Endothelial cell of umbilical vein (primary cell): ENCODE data around the gene SPDL1. TPM values are rescaled to one million over a fixed set of nuclear protein-coding genes. Genes with fewer than 3 reads are reported as not detected.

Experiments used
- Bru-seq: library from RNA; stranded (reverse); fragments of 400-500 nt; gene quantifications from one replicate; lab custom pipeline; 2021; lab: Mats Ljungman, UMichigan
- BruChase-seq, 2 experiments: library from RNA; stranded (reverse); fragments of 400-500 nt; gene quantifications; one replicate each; lab custom pipeline; 2021; lab: Mats Ljungman, UMichigan
- BruUV-seq: library from RNA; stranded (reverse); fragments of 400-500 nt; replicated peaks from 2 replicates; lab custom pipeline; 2021; lab: Mats Ljungman, UMichigan
- CTCF ChIA-PET: fragments of 300-600, 350-600 bp; sonication (Branson Sonifier 250); formaldehyde crosslinking; loops from one replicate; lab custom pipeline; 2021; ENCODE audit warnings: antibody characterized with exemption, inconsistent platforms; lab: Charles Lee
- POLR2A ChIA-PET: fragments of 300-600, 350-600 bp; sonication (Branson Sonifier 250); formaldehyde crosslinking; loops from one replicate; lab custom pipeline; 2021; ENCODE audit warnings: antibody characterized with exemption, inconsistent platforms; lab: Charles Lee
- DNase-seq: peaks from one replicate; pipeline ENCODE4 v3.0.0-alpha.2; 2011; ENCODE audit warnings: low read depth, low spot score
- FAIRE-seq: peaks from 2 replicates; lab custom pipeline; 2011; peaks lifted over from hg19 to GRCh38; lab: Jason Lieb, UNC
- H2AFZ ChIP-seq: 2 replicates; pipeline ENCODE4 v1.6.0; 2012; ENCODE audit warnings: low read depth, low read length, control low read depth, inconsistent platforms
- H3K27ac ChIP-seq: 2 replicates; pipeline ENCODE4 v1.5.1; 2011; ENCODE audit warnings: low read depth, mild to moderate bottlenecking, control low read depth, low read length, moderate library complexity; ENCODE audit not compliant: insufficient read depth
- H3K27me3 ChIP-seq, 2 experiments: 2 replicates each; pipeline versions ENCODE4 v1.6.0 to v1.6.1; 2011; ENCODE audit warnings: low read length in 2 of 2, mixed read lengths in 1 of 2; ENCODE audit not compliant: control insufficient read depth in 2 of 2, insufficient read depth in 2 of 2
- H3K36me3 ChIP-seq, 2 experiments: 2 replicates in 1 of 2; 3 replicates in 1 of 2; pipeline ENCODE4 v1.5.1; 2011; ENCODE audit warnings: low read length in 2 of 2, mild to moderate bottlenecking in 1 of 2, moderate library complexity in 1 of 2; ENCODE audit not compliant: control insufficient read depth in 2 of 2, insufficient read depth in 2 of 2; ENCODE audit errors: extremely low read depth in 1 of 2
- H3K4me1 ChIP-seq: 3 replicates; pipeline ENCODE4 v1.5.1; 2011; ENCODE audit warnings: mild to moderate bottlenecking, low read length; ENCODE audit not compliant: control insufficient read depth, insufficient read depth; ENCODE audit errors: extremely low read depth
- H3K4me2 ChIP-seq: 2 replicates; pipeline ENCODE4 v1.6.1; 2011; ENCODE audit warnings: low read length, control low read depth, mixed read lengths; ENCODE audit not compliant: insufficient read depth
- H3K4me3 ChIP-seq, 3 experiments: fragments of 200-600 bp in 1 of 3; sonication (generic), shearing (Covaris generic) in 1 of 3; replicated peaks in 1 of 3; 2 replicates each; pipeline ENCODE4 v1.5.1; 2011 to 2016; ENCODE audit warnings: control low read depth in 3 of 3, low read length in 3 of 3, mild to moderate bottlenecking in 2 of 3, inconsistent platforms in 1 of 3, low read depth in 1 of 3, moderate library complexity in 1 of 3; ENCODE audit not compliant: insufficient read depth in 1 of 3
- H3K79me2 ChIP-seq: 2 replicates; pipeline ENCODE4 v1.6.0; 2012; ENCODE audit warnings: low read length, inconsistent platforms; ENCODE audit not compliant: control insufficient read depth, insufficient read depth
- H3K9ac ChIP-seq: replicated peaks from 2 replicates; pipeline ENCODE3; 2011; ENCODE audit warnings: low read length, control low read depth; ENCODE audit not compliant: insufficient read depth; ENCODE audit errors: extremely low read depth
- H3K9me1 ChIP-seq: replicated peaks from 3 replicates; pipeline ENCODE4 v1.6.0; 2011; ENCODE audit warnings: mild to moderate bottlenecking, low read length; ENCODE audit not compliant: control insufficient read depth, insufficient read depth; ENCODE audit errors: extremely low read depth
- H3K9me3 ChIP-seq: replicated peaks from 2 replicates; pipeline ENCODE4 v1.5.1; 2012; ENCODE audit warnings: low read length, inconsistent platforms; ENCODE audit not compliant: control insufficient read depth, insufficient read depth
- H4K20me1 ChIP-seq: replicated peaks from 2 replicates; pipeline ENCODE3; 2011; ENCODE audit warnings: mild to moderate bottlenecking, low read length; ENCODE audit not compliant: control insufficient read depth, insufficient read depth; ENCODE audit errors: extremely low read depth
- EZH2 ChIP-seq: IDR thresholded peaks from 2 replicates; pipeline ENCODE4 v1.6.1; 2012; ENCODE audit warnings: borderline replicate concordance, low read depth, mild to moderate bottlenecking, moderate library complexity, low read length, inconsistent platforms; ENCODE audit not compliant: severe bottlenecking
- MAX ChIP-seq: IDR thresholded peaks from 2 replicates; pipeline ENCODE4 v1.6.1; 2011; ENCODE audit not compliant: insufficient read depth, insufficient read length
- POLR2A ChIP-seq: IDR thresholded peaks from 2 replicates; pipeline ENCODE4 v1.6.1; 2012; ENCODE audit warnings: low read depth, mild to moderate bottlenecking, control low read depth, low read length
- POLR2AphosphoS5 ChIP-seq: IDR thresholded peaks from 2 replicates; pipeline ENCODE4 v1.6.1; 2012; ENCODE audit warnings: low read depth, mild to moderate bottlenecking, control low read depth, low read length, moderate library complexity; ENCODE audit not compliant: insufficient read depth
- dilution Hi-C: fragments of 300-500 bp; cut with MboI; formaldehyde crosslinking; loops from one replicate; pipeline ENCODE4 v1.15.0; 2019; ENCODE audit warnings: low sequenced_read_pairs; ENCODE audit not compliant: extremely low pct_ligation_motif_present
- intact Hi-C: fragments of 100-400 bp; cut with micrococcal nuclease; formaldehyde crosslinking; loops from one replicate; pipeline ENCODE4 v1.10.0; 2022
- long read RNA-seq: library from polyadenylated mRNA; stranded (forward); transcript quantifications from one replicate; pipeline ENCODE4 v2.0.0, GENCODE V29; 2021
- polyA minus RNA-seq, 3 experiments: library from RNA; depleted of rRNA, polyadenylated mRNA; stranded (reverse); fragments of >200 nt; gene quantifications; 1 replicate in 1 of 3; 2 replicates in 2 of 3; pipeline ENCODE4 v1.2.3, GENCODE V29; 2011
- polyA plus RNA-seq, 4 experiments: library from polyadenylated mRNA; depleted of rRNA in 3 of 4; stranded (reverse) in 3 of 4; unstranded in 1 of 4; fragments of >200 nt; gene quantifications; 2 replicates each; pipeline versions ENCODE4 v1.2.1 to v1.2.3, GENCODE V29; 2011 to 2012; ENCODE audit warnings: missing spikeins in 1 of 4
- total RNA-seq: library from RNA; stranded (reverse); gene quantifications from 2 replicates; pipeline ENCODE4 v1.2.3, GENCODE V29; 2021
- TF ChIP-seq, protein P1 (sequence below), 2 donors: IDR thresholded peaks; 1 replicate in 1 of 2; 2 replicates in 1 of 2; pipeline ENCODE4 v1.5.1; 2011; ENCODE audit warnings: low read length in 2 of 2, mild to moderate bottlenecking in 2 of 2, moderate library complexity in 2 of 2, control low read depth in 1 of 2, inconsistent platforms in 1 of 2, low read depth in 1 of 2; ENCODE audit not compliant: insufficient read depth in 1 of 2; ENCODE audit errors: extremely low read depth in 1 of 2

SPDL1 gene
- total RNA-seq (46.8 and 51.8 TPM in 2 replicates), polyA plus RNA-seq (11.7 and 19.7 TPM in 2 replicates), polyA minus RNA-seq (12.1 and 14.6 TPM in 2 replicates), Bru-seq, nascent RNA (percentile 89 among the genes with signal in this experiment), BruChase-seq, experiment 1, labeled RNA remaining after a 6-hour chase (percentile 84 among the genes with signal in this experiment), BruChase-seq, experiment 2, labeled RNA remaining after a 2-hour chase (percentile 83 among the genes with signal in this experiment)
- 26.8 and 32.5 TPM in 2 replicates for polyA plus RNA-seq (2011; cell fraction: cytosol; rRNA removed)
- 53.4 and 99.0 TPM in 2 replicates for polyA plus RNA-seq (2011; cell fraction: nucleus; rRNA removed)
- 29.1 and 61.6 TPM in 2 replicates for polyA plus RNA-seq (2012)
- polyA minus RNA-seq (2011; cell fraction: cytosol; rRNA and poly(A)+ RNA removed): 20.1 TPM
- polyA minus RNA-seq (2011; cell fraction: nucleus; rRNA and poly(A)+ RNA removed): 16.6 and 44.6 TPM in 2 replicates
- long read RNA-seq, transcript SPDL1-201 (12 exons, 2,668 nt): major isoform, 182 of 251 reads
- long read RNA-seq, partial matches to known transcripts: 17 of 251 reads
- long read RNA-seq, other reads (novel, unspliced or antisense): 52 of 251 reads

GRCh38 chr5:169583424-169584220, at the start of gene SPDL1:
SPDL1 (plus strand) TSS chr5:169583773; CDS start chr5:169588417, 4,644 bp downstream.
- Histone ChIP-seq H3K27me3 (peaks cover 0 to 4% of the 10 kb centered on the region in 2 experiments), H3K79me2 (peaks cover 49% of the 10 kb centered on the region), H3K4me1 (peaks cover 24% of the 10 kb centered on the region), H3K9ac (peak within 1 kb of the TSS; percentile 92), H3K4me3 (peak within 1 kb of the TSS; percentile 48 to 96 (median 92)), H3K4me2 (peak within 1 kb of the TSS; percentile 93), H3K27ac (peak within 1 kb of the TSS; percentile 52), H2AFZ (peak within 1 kb of the TSS; percentile 87), H3K36me3 (no peaks in the 10 kb centered on the region), H3K9me3 (no peaks in the 10 kb centered on the region), H3K9me1 (no peaks in the 10 kb centered on the region), H4K20me1 (no peaks in the 10 kb centered on the region)
- BruUV-seq: TSS peak; percentile 51
- dilution Hi-C loops (no loop called here), intact Hi-C loops (loop anchor here (1.0 to 10.0 kb wide), 9 partner anchors 113 to 1315 kb away; partner anchors contain the start of genes INSYN2B, PANK3 and RARS1)
- TF ChIP-seq, protein P1, sequence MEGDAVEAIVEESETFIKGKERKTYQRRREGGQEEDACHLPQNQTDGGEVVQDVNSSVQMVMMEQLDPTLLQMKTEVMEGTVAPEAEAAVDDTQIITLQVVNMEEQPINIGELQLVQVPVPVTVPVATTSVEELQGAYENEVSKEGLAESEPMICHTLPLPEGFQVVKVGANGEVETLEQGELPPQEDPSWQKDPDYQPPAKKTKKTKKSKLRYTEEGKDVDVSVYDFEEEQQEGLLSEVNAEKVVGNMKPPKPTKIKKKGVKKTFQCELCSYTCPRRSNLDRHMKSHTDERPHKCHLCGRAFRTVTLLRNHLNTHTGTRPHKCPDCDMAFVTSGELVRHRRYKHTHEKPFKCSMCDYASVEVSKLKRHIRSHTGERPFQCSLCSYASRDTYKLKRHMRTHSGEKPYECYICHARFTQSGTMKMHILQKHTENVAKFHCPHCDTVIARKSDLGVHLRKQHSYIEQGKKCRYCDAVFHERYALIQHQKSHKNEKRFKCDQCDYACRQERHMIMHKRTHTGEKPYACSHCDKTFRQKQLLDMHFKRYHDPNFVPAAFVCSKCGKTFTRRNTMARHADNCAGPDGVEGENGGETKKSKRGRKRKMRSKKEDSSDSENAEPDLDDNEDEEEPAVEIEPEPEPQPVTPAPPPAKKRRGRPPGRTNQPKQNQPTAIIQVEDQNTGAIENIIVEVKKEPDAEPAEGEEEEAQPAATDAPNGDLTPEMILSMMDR (IDR thresholded peaks at IDR 0.05; ENCODE audit: extremely low read depth in 1 of 2, insufficient read depth in 1 of 2, low read depth in 1 of 2, low read length in 2 of 2): no peak
- peak; percentile 92 for TF ChIP-seq POLR2A
- TF ChIP-seq POLR2AphosphoS5: peak; percentile 81
- no peak for TF ChIP-seq MAX
- no peak for TF ChIP-seq EZH2
- POLR2A ChIA-PET: interaction anchor here (0.6 to 0.7 kb wide), 2 partner anchors 397 to 573 kb away, joined by 3 to 10 read pairs; partner anchors contain the start of gene INSYN2B
- DNase-seq (peak; percentile 98), FAIRE-seq (peak; percentile 96)
- CTCF ChIA-PET: interaction anchor here (0.6 to 4.0 kb wide), 16 partner anchors 9 to 878 kb away, joined by 3 to 33 read pairs (median 4); partner anchors contain the start of gene INSYN2B
